Lung microvascular endothelial cell (primary cell): ENCODE data around the gene OR7G1. TPM values are rescaled to one million over a fixed set of nuclear protein-coding genes. Genes with fewer than 3 reads are reported as not detected.

Experiments
- DNase-seq, 2 donors: peaks; one replicate each; pipeline versions ENCODE4 v3.0.0 to v3.0.0-alpha.2; 2010; ENCODE audit warnings: low read depth in 2 of 2
- total RNA-seq: library from RNA; depleted of rRNA; stranded (reverse); fragments of >200 nt; gene quantifications from 2 replicates; pipeline ENCODE4 v1.2.1, GENCODE V29; 2014

OR7G1 gene, protein sequence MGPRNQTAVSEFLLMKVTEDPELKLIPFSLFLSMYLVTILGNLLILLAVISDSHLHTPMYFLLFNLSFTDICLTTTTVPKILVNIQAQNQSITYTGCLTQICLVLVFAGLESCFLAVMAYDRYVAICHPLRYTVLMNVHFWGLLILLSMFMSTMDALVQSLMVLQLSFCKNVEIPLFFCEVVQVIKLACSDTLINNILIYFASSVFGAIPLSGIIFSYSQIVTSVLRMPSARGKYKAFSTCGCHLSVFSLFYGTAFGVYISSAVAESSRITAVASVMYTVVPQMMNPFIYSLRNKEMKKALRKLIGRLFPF
- not detected in 2 replicates for total RNA-seq

DNA sequence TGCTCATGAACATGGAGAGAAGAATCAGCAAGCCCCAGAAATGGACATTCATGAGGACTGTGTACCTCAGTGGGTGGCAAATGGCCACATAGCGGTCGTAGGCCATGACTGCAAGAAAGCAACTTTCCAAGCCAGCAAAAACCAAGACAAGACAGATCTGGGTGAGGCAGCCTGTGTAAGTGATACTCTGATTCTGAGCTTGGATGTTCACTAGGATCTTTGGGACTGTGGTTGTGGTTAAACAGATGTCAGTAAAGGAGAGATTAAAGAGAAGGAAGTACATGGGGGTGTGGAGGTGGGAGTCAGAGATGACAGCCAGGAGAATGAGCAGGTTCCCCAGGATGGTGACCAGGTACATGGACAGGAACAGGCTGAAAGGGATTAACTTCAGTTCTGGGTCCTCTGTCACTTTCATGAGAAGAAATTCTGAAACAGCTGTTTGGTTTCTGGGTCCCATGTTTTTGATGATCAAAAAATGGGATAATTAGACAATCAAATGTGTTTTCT is at the start of gene OR7G1:
OR7G1 (minus strand) TSS at position 457 of the 507 bp plus-strand sequence; CDS start at position 457, 0 bp downstream.
- no peak for DNase-seq

DNA sequence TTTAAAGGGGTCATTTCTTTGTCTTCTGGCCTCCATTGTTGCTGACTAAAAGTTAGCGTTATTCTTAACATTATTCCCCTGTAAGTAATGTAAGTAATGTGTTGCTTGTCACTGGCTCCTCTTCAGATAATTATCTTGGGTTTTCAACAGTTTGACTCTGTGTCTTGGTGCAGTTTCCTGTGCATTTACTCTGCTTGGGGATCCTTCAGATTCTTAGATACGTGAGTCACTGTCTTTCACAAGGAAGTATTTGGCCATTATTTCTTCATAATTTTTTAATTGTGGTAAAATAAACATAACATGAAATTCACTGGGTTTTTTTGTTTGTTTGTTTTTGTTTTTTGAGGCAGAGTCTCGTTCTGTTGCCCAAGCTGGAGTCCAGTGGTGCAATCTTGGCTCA is 49.7 kb upstream of the OR7G1 start:
- peak in 1 of 2 donors; percentile 13 for DNase-seq

DNA sequence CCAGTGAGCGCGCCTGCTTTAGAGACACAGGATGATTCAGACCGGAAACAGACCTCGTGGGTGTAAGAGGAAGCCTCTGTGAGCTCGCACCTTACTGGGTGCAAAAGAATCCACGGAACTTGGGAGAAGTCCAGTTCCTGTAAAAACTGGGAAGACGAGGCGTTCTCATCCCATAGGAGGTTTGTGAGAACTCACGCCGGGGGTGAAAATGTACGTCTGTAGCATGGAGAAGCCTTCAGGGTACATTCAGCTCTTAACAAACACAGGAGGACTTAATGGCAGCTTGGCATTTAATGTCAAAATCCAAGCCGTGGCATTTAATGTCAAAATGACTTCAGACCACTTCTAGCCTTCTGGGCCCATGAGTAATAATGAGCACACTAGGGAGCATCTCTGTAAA is 45.9 kb upstream of the OR7G1 start:
- DNase-seq = no peak

DNA sequence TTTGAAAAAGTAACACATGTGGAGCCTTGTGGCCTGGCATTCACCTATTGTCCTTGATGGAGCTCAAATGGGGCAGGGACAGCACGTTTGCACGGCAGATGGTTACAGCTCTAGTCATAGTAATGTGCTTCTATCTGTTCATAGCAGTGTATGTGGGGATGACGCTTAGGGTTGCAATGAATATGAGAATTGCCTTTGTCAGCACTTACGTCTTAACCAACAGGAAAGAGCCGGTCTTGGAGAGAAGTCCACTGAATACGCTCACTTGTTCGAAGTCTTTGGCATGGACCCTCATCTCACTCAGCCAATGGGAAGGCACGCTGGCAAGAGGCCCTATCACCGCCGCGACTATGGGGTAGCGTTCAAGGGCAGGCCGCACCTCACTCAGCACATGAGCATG is 44.3 kb upstream of the OR7G1 start:
- DNase-seq = no peak

GRCh38 chr19:9156304-9156703 is 40.7 kb upstream of the OR7G1 start:
- no peak for DNase-seq

GRCh38 chr19:9155591-9155990 is 40.0 kb upstream of the OR7G1 start:
- DNase-seq = no peak

- no peak for DNase-seq
Measured at GRCh38 chr19:9151367-9151766, 35.8 kb upstream of the OR7G1 start.

- no peak for DNase-seq
Measured at GRCh38 chr19:9150650-9151049, 35.1 kb upstream of the OR7G1 start.

- no peak for DNase-seq
Measured at GRCh38 chr19:9149997-9150396, 34.4 kb upstream of the OR7G1 start.

- DNase-seq = no peak
Measured at GRCh38 chr19:9148697-9149096, 33.1 kb upstream of the OR7G1 start.

DNA sequence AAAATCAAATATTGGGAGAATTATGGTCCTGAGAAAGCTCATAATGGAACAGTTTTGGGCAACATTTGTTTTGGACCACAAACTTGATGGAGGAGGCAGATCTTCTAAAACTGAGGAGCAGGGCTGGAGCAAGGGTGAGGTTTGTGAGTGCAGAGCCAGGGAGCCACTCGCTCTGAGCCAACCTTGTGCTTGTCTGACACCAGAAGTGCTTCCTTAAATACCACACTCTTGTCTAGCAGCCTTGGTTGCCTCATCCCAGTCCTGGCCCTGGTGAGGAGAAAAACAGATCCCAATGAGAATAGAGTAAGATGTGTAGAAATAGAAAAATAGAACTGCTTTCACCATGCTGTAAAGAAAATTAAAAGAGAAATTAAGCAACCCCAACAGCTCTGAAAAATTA is 31.3 kb upstream of the OR7G1 start:
- no peak for DNase-seq

GRCh38 chr19:9144920-9145319 is 29.4 kb upstream of the OR7G1 start:
- peak in 1 of 2 donors; percentile 11 for DNase-seq

DNA sequence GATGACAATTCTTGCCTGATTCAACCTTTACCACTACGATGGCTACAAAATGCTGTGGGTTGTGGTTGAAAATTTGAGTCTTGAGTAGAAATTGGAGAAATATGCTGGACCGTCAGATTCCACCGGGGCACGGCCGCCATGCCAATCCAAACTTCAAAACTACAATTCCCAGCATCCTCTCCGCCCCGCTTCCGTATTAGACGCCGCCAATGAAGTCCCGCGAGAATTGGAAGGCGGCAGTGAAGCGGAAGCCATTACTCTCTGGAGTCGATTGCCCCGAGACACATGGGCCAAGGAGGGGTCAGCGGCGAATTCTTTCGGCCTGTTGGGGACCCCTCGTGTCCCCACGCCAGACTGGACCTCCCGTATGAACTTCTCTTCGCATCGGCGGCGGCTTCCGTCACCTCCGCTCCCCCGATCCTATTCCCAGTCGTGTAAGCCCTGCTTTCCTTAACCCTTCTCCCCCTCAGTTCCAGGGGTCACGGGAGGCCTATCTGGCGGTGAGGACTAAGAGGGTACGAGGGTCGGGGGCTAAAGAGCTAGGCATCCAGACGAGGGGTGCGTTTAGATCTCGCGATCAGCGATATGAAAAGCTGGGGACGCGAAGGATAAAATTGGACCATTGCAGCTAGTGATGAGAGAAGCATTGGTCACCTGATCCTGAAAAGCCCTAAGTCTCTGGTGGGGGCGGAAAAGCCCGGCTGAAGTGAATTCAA is 24.8 kb upstream of the OR7G1 start, which contains the start of gene ZNF317:
ZNF317 (plus strand) TSS at position 239 of the 716 bp plus-strand sequence. CDS start 15,620 bp downstream, outside the sequence.
- peak; percentile 92 to 93 for DNase-seq

DNA sequence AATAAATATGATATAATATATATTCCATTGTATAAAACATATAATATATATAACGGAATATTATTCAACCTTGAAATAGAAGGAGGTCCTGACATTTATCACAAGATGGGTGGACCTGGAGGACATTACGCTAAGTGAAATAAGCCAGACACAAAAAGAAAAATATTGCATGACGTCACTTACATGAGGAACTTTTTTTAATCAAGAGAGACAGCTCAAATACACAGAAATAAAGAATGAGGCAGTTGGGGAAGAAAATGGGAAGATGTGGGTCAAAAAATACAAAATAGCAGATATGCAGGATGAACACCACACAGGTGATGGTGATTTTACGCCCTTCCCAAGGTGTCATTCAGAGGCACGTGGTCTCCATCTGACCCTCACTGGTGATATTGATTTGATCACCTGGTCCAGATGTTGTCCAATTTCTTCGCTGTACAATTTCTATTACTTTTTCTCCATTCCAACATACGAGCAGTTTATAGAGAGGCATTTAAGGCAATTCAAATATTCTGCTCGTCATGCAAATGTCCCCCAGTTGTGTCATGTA is 24.1 kb upstream of the OR7G1 start:
- DNase-seq = peak in 1 of 2 donors; percentile 2

GRCh38 chr19:9132422-9132821 is 16.9 kb upstream of the OR7G1 start:
- peak in 1 of 2 donors; percentile 48 for DNase-seq

DNA sequence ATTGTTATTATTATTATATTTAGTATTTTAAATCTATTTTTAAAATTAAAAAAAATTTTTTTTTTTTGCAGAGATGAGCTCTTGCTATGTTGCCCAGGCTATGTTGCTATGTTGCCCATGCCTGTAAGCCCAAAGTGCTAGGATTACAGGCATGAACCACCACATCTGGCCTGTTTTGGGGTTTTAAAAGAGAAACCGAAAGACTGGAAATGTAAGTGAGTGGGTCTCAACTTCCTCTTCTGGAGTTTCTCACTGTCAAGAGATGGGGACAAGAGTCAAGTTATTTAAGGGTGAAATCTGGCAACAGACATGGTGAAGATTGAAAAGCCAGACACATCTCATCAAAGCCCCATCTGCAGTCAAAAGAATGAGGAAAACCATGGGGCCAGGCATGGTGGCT is 15.4 kb upstream of the OR7G1 start:
- DNase-seq = no peak

DNA sequence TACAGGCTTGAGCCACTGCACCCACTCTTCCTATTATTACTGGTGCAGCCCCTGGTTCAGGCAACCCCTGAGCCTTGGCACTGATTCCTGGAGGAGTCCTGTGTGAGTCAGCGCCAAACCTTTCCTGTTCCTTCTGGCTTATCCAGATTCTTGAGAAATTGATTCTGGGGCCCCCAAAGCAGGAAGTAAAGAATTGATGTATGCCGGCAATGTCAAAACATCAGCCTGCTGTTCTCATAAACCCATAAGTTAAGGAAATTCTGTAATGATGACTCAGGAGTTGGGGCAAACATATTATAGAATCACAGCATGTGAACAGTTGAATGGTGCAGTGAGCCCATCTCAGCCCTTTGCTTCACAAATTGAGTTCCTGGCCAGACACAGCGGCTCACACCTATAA is 12.6 kb upstream of the OR7G1 start:
- peak in 1 of 2 donors; percentile 96 for DNase-seq

DNA sequence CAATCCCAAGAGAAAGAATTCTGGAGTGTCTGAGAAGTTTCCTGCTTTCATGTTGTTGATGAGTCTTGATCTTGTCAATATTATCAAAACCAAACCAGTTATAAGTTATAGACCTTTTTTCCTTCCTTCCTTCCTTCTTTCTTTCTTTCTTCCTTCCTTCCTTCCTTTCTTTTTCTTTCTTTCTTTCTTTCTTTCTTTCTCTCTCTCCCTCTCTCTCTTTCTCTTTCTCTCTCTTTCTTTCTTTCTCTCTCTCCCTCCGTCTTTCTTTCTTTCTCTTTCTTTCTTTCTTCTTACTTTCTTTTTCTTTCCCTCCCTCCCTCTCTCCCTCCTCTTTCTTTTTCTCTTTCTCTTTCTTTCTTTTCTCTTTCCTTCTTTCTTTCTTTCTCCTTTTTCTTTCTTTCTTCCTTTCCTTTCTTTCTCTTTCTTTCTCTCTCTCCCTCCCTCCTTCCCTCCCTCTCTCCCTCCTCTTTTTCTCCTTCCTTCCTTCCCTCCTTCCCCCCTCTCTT is 11.4 kb upstream of the OR7G1 start, which contains the start of gene OR7G3:
OR7G3 (minus strand) TSS at position 51 of the 506 bp plus-strand sequence; CDS start at position 51, 0 bp downstream.
- DNase-seq = no peak

GRCh38 chr19:9116547-9116946 is 984 bp upstream of the OR7G1 start:
- no peak for DNase-seq

DNA sequence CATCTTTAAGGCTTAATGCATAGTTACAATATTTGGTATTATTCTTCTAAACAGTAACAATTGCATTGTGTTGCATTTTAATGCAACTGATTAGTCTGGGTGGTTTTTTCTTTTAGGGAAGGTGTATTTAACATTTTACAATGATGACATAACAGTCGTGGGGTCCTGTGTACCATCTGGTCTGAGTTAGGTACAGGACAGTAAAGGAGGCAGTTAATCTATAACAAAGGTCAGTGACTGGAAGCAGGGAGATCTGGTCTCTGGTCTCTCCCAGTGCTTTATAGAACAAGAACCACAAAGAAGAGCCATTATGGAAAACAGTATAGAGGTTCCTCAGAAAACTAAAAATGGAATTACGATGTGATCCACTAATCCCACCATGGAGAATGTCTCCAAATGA is 5.6 kb downstream of the OR7G1 start:
- no peak for DNase-seq

- no peak for DNase-seq
Measured at GRCh38 chr19:9107375-9107774, 8.2 kb downstream of the OR7G1 start, which contains the start of gene OR7G2. TSS of gene OR7G2 (minus strand) at chr19:9107475. CDS start at chr19:9103243, 4,232 bp downstream.

DNA sequence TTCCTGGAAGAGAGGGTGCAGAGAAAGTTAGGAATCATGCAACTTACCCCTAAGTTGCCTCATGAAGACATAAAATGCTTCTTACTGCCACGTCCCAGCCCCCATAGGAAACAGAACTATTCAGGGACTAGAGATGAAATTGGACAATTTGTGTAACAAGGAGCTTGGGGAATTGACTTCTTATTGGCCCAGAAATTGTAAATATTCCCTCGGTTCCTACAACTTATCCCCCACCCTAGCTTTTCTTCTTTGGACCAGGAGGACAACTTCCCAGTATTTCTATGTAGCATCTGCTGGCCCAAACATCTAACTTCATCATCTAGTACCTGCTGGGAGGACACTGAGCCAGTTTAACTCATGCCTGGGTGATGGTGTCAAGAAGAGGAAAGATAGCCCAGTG is 28.8 kb downstream of the OR7G1 start, which contains the start of gene OR1M1:
OR1M1 (plus strand) TSS at position 301 of the 400 bp plus-strand sequence. CDS start 6,184 bp downstream, outside the sequence.
- DNase-seq = no peak
